ENCODE data around the gene ATP5F1E.

ATP5F1E gene

GRCh38 chr20:59032023-59032712, at the start of gene ATP5F1E:
Gene ATP5F1E (minus strand): TSS chr20:59032335. CDS start chr20:59032251, 84 bp downstream.
- DNase-seq: peak; percentile 98
- peak; percentile 99 for ATAC-seq

DNA sequence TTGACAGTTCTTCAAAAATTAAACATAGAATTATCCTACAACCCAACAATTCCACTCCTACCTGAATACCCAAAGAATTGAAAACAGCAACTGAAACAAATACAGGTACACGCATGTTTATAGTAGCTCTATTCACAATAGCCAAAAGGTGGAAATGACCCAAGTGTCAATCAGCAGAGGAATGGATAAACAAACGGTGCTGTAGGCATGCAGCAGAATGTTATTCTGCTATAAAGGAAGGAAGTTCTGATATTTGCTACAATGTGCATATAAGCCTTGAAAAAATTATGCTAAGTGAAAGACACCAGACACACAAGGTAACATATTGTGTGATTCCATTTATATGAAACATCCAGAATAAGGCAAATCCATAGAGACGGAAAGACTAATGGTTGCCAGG, 48.9 kb upstream of the ATP5F1E start:
- DNase-seq (no peak), ATAC-seq (no peak)

DNA sequence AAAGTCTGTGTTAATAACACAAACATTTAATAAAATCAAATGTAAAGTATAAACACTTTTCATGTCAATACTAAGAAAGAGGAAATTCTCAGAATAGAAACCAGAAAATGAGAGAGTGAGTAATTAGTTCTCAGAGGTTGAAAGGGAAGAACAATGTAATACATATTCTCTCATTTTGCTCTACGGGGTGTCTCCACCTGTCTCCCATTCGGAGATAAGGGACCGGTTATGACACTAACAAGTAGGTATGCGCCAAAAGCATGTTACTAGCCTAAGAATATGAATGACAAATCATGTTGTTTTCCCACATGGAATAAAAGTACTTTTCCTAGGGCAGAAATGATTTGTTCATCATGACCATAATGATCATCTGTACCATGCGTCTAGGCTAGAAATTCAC, 46.1 kb upstream of the ATP5F1E start:
- DNase-seq (no peak), ATAC-seq (peak; percentile 60)

GRCh38 chr20:59077705-59078104, 45.6 kb upstream of the ATP5F1E start:
- ATAC-seq: no peak

DNA sequence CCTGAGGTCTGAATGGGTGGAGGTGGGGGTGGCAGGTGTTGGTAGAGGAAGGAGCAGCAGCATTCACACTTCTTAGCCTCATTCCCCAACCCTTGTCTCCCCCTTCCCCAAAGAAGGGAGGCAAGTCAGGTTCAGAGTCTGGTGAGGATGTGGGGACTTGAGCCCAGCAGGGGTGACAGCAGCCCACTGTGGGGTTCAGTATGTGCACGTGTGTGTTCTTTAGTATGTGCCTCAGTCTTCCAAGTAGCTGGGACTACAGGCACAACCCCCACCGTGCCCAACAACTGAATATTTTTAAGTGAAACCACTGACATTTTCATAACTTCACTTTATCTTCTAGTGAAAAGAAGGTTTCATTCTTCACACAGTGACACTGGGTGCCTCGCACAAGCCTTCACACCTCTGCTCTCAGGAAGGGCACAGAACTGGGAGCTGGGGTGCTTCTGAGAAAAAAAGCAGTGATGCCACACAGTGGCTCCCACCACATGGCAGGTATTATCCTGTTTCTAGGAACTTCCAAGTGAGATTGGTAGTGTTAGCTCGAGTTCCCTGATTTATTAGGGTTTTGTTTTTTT, 43.9 kb upstream of the ATP5F1E start:
- DNase-seq (peak; percentile 25), ATAC-seq (peak; percentile 67)

More at GRCh38 chr20:59077705-59078104, 45.6 kb upstream of the ATP5F1E start:
- DNase-seq: no peak

DNA sequence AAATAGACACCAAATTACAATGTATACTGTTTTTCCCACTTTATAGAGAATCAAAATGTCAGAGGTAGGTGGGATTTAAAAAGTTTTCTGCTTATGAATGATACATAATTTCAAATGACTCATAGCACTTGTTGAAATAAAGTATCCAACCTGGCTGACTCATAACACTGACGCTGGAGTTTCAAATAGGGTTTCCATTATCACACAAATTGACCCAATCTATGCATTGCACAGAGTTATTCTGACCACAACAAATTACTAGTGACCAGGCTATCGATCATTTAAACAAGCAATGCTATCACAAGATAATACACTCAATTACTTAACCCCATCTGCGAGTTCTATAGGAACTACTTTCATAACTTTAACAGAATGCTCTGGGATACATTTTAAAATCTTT, 42.3 kb upstream of the ATP5F1E start:
- ATAC-seq (peak; percentile 64), DNase-seq (no peak)

DNA sequence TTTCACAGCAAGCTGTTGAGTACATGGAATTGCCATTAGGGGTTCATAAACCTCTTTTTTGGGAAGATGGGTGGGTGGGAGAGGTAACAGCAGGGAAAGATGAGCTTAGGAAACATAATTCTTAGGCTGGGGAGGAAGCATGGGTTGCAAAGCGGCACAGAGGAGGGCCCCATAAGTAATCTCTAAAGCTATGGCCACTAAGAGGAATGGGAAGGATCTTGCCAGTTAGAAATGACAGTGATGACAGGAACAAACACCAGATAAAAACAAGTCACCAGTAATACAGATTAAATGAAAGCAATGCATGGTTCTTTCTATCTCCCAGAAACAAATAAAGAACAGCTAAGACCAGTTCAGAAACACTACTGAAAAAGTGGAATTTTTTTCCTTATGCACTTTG, 41.4 kb upstream of the ATP5F1E start:
- no peak for ATAC-seq
- no peak for DNase-seq

DNA sequence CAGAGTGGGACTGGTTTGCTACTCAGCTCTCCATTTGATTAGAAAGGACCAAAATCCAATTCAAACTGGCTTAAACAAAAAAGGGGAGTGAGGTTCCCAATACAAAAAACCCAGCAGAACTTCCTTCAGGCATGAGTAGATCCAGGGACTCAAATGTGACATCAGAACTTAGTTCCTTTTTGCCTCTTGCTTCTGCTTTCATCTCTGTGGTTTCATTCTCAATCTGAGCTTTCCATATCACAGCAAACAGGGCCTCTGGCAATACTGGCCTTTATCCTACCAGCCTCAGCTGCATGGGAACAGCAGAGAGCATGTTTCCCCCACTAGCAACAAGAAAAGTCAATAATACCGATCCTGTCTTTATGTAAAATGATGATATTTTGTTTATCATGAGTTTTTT, 39.1 kb upstream of the ATP5F1E start:
- ATAC-seq: no peak
- no peak for DNase-seq

DNA sequence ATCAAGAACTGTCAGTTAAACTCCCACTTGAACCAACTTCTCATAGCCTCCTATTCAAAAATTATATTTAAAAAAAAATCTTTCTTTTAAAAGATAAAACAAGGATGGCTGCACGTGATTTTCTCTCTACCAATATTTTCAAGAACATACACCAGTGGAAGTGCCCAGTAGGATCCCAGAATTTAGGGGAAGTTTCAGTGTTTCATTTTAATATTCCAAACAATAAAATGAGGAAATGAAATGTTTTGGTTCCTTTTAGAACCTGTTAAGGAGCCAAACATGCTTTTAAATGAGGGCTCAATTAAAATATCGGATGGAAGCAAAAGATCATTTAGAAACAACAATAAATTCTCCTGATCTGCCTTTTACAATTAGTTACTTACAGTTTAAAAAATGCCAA, 36.9 kb upstream of the ATP5F1E start:
- DNase-seq (no peak), ATAC-seq (no peak)

DNA sequence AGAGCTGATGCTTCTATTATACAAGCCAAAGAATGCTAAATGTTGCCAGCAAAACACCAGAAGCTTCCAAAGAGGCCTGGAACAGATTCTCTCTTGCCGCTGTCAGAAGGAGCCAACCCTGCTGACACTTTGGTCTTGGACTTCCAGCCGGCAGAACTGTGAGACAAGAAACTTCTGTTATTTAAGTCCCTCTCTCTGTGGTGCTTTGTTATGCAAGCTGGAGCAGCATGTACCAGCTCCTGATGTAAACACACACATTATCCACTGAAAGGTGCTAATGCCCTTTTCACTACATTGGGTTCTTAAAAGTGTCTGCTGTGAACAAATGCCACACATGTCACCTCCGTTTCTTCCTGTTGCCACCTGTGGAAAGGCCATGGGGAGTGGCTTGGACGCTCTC, 36.4 kb upstream of the ATP5F1E start:
- ATAC-seq (no peak), DNase-seq (no peak)

DNA sequence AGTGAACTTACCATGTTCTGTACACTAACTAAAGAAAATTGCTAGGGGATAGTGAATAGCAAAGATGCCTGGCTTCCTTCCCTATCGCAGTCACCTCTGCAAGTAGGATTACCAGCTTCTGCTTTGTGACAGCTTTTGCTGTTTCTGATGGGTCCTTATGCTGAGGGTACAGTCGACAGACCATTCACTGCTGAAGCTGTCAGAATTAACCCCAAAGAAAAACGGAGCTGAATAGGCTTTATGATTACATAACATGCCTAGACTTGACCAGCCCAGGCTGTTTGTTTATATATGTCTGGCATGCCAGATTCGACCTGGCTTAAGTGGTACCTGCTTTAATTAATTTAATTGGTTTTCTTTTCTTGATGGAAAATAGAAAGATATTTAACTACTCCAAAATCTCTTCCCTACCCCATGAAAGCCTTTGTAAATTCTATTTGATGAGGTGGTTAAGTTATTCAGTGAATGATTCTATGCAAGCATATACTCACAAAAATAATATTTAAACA, 32.1 kb upstream of the ATP5F1E start:
- DNase-seq (no peak), ATAC-seq (no peak)

- DNase-seq: no peak
These were observed 31.5 kb upstream of the ATP5F1E start for GRCh38 chr20:59063358-59064213.

GRCh38 chr20:59062081-59062480, 29.9 kb upstream of the ATP5F1E start:
- no peak for DNase-seq
- no peak for ATAC-seq

More at GRCh38 chr20:59063358-59064213, 31.5 kb upstream of the ATP5F1E start:
- no peak for ATAC-seq

- DNase-seq: no peak
- no peak for ATAC-seq
These were observed 23.2 kb upstream of the ATP5F1E start for GRCh38 chr20:59055302-59055701.

- DNase-seq (no peak), ATAC-seq (no peak)
These were observed 19.6 kb upstream of the ATP5F1E start for GRCh38 chr20:59051666-59052185.

DNA sequence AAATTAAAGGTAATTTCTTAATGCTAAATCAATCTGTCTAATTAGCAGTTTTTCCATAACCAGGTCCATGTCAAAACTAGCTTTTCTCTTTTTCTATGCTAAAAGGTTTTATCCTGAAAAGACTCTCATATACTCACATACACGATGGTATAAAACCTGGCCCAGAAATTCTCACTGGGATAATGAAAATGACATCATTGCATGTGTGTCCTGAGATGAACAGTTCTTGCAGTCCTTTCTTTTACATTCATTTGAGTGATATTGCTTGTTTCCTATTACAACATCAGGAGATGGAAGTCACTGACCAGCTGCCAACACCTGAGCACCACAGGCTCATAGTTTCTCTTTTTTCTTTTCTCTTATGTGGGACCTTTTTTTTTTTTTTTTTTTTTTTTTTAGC, 18.3 kb upstream of the ATP5F1E start:
- DNase-seq: no peak
- ATAC-seq: no peak

DNA sequence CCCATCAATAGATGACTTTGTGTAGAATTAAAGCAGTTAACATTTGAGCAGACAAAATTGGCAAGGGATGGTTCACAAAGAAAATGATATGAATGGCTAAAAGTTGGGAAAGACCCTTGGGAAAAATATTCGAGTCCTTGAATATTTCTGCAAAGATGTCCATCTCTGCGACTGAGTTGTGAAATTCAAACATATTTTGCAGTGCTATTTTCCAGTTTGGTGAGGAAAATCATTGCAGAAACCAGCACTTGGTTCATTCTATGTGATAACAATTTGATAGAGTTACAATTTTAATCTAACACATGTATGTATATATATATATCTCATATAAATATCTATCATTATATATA, 16.5 kb upstream of the ATP5F1E start:
- no peak for DNase-seq
- no peak for ATAC-seq

- DNase-seq (no peak), ATAC-seq (peak; percentile 65)
These were observed 16.0 kb upstream of the ATP5F1E start for GRCh38 chr20:59047938-59048680.

DNA sequence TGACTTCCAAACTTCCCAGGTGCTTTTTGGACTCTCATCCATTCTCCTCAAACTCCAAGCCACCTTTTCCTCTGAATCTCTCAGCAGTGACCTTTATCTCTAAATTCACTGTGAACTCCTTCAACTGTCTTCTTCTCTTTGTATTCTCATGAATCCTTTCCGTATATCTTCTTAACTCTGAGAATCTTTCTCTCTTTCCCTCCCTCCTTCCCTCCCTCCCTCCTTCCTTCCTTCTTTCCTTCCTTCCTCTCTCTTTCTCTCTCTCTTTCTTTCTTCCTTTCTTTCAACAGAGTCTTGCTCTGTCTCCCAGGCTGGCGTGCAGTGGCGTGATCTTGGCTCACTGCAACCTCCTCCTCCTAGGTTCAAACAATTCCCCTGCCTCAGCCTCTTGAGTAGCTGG, 14.7 kb upstream of the ATP5F1E start:
- DNase-seq: no peak
- ATAC-seq: no peak

DNA sequence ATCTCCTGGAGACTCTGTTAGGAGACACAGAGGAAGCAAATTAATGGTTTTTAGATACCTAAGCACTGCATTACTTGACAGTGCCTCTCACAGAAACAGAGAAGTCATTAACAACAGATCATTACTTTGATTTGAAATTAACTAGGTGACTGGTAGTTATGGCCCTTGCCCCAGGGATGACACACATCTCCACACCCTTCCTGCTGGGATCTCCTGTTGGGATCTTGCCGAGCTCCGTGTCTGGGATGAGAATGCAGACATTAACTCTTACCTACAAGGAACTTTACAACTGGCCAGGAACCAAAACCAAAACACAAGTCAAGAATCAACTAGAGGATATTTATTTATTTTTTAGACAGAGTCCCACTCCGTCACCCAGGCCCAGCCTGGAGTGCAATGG, 12.7 kb upstream of the ATP5F1E start:
- ATAC-seq (no peak), DNase-seq (no peak)

DNA sequence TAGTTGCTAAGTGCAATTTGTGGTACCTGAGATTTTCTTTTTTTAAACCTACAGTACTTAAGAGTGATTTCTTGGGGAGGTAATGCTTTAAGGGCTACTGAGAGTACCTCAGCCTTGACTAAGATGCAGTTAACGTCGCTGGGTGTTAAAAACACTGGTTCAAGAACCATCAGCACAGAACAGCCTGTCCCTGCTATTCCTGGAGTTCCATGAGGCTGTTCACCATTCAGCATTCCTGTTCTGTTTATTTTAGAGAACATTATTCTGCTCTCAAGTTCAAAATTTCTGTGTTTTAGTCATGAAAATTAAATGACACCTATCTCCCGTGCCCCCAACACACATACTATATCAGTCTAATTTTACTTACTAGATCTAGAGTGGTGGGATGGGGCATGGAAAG, 12.2 kb upstream of the ATP5F1E start:
- ATAC-seq: no peak

GRCh38 chr20:59043698-59044097, 11.6 kb upstream of the ATP5F1E start:
- no peak for ATAC-seq

More for the DNA sequence above, 12.2 kb upstream of the ATP5F1E start:
- no peak for DNase-seq

More at GRCh38 chr20:59043698-59044097, 11.6 kb upstream of the ATP5F1E start:
- peak; percentile 27 for DNase-seq
